22Rv1 (cell line): ENCODE data around the gene MTF1.

Experiments
- CTCF ChIP-seq: fragments of 450-650 bp; IDR thresholded peaks from 2 replicates; pipeline ENCODE4 v1.5.1; 2017; ENCODE audit warnings: mild to moderate bottlenecking
- ZFX ChIP-seq: fragments of 450-650 bp; IDR thresholded peaks from 2 replicates; pipeline ENCODE4 v1.6.1; 2017; ENCODE audit warnings: antibody characterized with exemption, borderline replicate concordance

GRCh38 chr1:37808369-37809319 lies 50.7 kb downstream of the MTF1 start:
- TF ChIP-seq CTCF = 0 out of 2 replicates have a peak, but pooled peaks have one; percentile 10
- TF ChIP-seq ZFX = no peak
